IMR-90 (cell line): Measurements from ENCODE around the gene ADARB2. TPM values are rescaled to one million over a fixed set of nuclear protein-coding genes. Genes with fewer than 3 reads are reported as not detected.

Experiments
- ATAC-seq: fragments of 200-7000 bp; cut with Tn5 transposase; 2 replicates; pipeline ENCODE4 v1.9.1; 2020; ENCODE audit warnings: low read depth, mild to moderate bottlenecking, moderate library complexity
- BruUV-seq: library from RNA; stranded (reverse); fragments of 400-500 nt; replicated peaks from 2 replicates; lab custom pipeline; 2021; lab: Mats Ljungman, UMichigan
- CTCF ChIA-PET: fragments of 300-600 bp; formaldehyde crosslinking; extraction: SDS; loops from one replicate; lab custom pipeline; 2021; ENCODE audit warnings: antibody characterized with exemption; lab: Yijun Ruan, JAX
- POLR2A ChIA-PET: fragments of 300-600 bp; sonication (Branson Sonifier 250); formaldehyde crosslinking; loops from one replicate; lab custom pipeline; 2022; ENCODE audit warnings: antibody characterized with exemption; ENCODE audit not compliant: unreplicated experiment; lab: Charles Lee
- DNase-seq: peaks from one replicate; pipeline ENCODE4 v3.0.0; 2013
- H2AFZ ChIP-seq: replicated peaks from 2 replicates; pipeline ENCODE3; 2013; ENCODE audit warnings: low read length, mild to moderate bottlenecking; ENCODE audit not compliant: poor library complexity
- H2AK5ac ChIP-seq: 2 replicates; pipeline ENCODE4 v1.6.1; 2013; ENCODE audit warnings: low read depth, low read length, inconsistent platforms
- H2AK9ac ChIP-seq: replicated peaks from 2 replicates; pipeline ENCODE3; 2013; ENCODE audit warnings: mild to moderate bottlenecking, low read depth, low read length, moderate library complexity; ENCODE audit not compliant: poor library complexity
- H2BK120ac ChIP-seq: 2 replicates; pipeline ENCODE4 v1.6.1; 2013; ENCODE audit warnings: low read depth, low read length, inconsistent platforms
- H2BK15ac ChIP-seq: 3 replicates; pipeline ENCODE4 v1.6.1; 2013; ENCODE audit warnings: low read depth, low read length, inconsistent platforms
- H2BK20ac ChIP-seq: 2 replicates; pipeline ENCODE4 v1.6.1; 2013; ENCODE audit warnings: low read depth, mild to moderate bottlenecking, inconsistent platforms, low read length, moderate library complexity
- H2BK5ac ChIP-seq: 2 replicates; pipeline ENCODE4 v1.6.1; 2013; ENCODE audit warnings: mild to moderate bottlenecking, low read depth, low read length, inconsistent platforms; ENCODE audit not compliant: poor library complexity, severe bottlenecking
- H3K14ac ChIP-seq: replicated peaks from 2 replicates; pipeline ENCODE4 v1.6.1; 2013; ENCODE audit warnings: low read depth, low read length, inconsistent platforms
- H3K18ac ChIP-seq: 2 replicates; pipeline ENCODE4 v1.6.1; 2013; ENCODE audit warnings: low read depth, low read length, control low read depth
- H3K23ac ChIP-seq: 2 replicates; pipeline ENCODE4 v1.6.1; 2013; ENCODE audit warnings: low read depth, low read length, inconsistent platforms
- H3K27ac ChIP-seq: 2 replicates; pipeline ENCODE4 v1.5.1; 2013; ENCODE audit warnings: mild to moderate bottlenecking, control low read depth, low read length; ENCODE audit not compliant: insufficient read depth
- H3K27me3 ChIP-seq: 2 replicates; pipeline ENCODE4 v1.6.1; 2013; ENCODE audit warnings: low read length; ENCODE audit not compliant: control insufficient read depth, insufficient read depth
- H3K36me3 ChIP-seq: 2 replicates; pipeline ENCODE4 v1.6.1; 2013; ENCODE audit warnings: low read length, mixed read lengths; ENCODE audit not compliant: control insufficient read depth, insufficient read depth
- H3K4ac ChIP-seq: 2 replicates; pipeline ENCODE4 v1.6.1; 2013; ENCODE audit warnings: low read depth, low read length, inconsistent platforms
- H3K4me1 ChIP-seq: 2 replicates; pipeline ENCODE4 v1.6.1; 2013; ENCODE audit warnings: low read length, mixed read lengths; ENCODE audit not compliant: control insufficient read depth, insufficient read depth
- H3K4me2 ChIP-seq: 2 replicates; pipeline ENCODE4 v1.6.1; 2013; ENCODE audit warnings: low read depth, mild to moderate bottlenecking, control low read depth, low read length, moderate library complexity
- H3K4me3 ChIP-seq: 2 replicates; pipeline ENCODE4 v1.5.1; 2013; ENCODE audit warnings: low read depth, mild to moderate bottlenecking, control low read depth, low read length, moderate library complexity; ENCODE audit not compliant: insufficient read depth
- H3K56ac ChIP-seq: 2 replicates; pipeline ENCODE4 v1.6.1; 2013; ENCODE audit warnings: low read length, inconsistent platforms; ENCODE audit not compliant: insufficient read depth; ENCODE audit errors: extremely low read depth
- H3K79me1 ChIP-seq, 2 experiments: 2 replicates each; pipeline ENCODE4 v1.6.1; 2013; ENCODE audit warnings: low read length in 2 of 2, inconsistent platforms in 1 of 2, low read depth in 1 of 2
- H3K9ac ChIP-seq: 2 replicates; pipeline ENCODE4 v1.6.1; 2013; ENCODE audit warnings: low read depth, low read length, control low read depth
- H3K9me1 ChIP-seq: 2 replicates; pipeline ENCODE4 v1.6.1; 2013; ENCODE audit warnings: low read length, inconsistent platforms; ENCODE audit not compliant: insufficient read depth
- H3K9me3 ChIP-seq: 2 replicates; pipeline ENCODE4 v1.6.1; 2013; ENCODE audit warnings: low read length; ENCODE audit not compliant: control insufficient read depth, insufficient read depth
- H4K20me1 ChIP-seq: 2 replicates; pipeline ENCODE4 v1.6.1; 2013; ENCODE audit warnings: low read length, inconsistent platforms; ENCODE audit not compliant: insufficient read depth
- H4K5ac ChIP-seq: 2 replicates; pipeline ENCODE4 v1.6.1; 2013; ENCODE audit warnings: mild to moderate bottlenecking, low read depth, low read length, control low read depth
- H4K8ac ChIP-seq, 2 experiments: 2 replicates each; pipeline ENCODE4 v1.6.1; 2013; ENCODE audit warnings: low read depth in 2 of 2, low read length in 2 of 2, control low read depth in 1 of 2, inconsistent platforms in 1 of 2
- H4K91ac ChIP-seq: 2 replicates; pipeline ENCODE4 v1.6.1; 2013; ENCODE audit warnings: low read depth, low read length, inconsistent platforms; ENCODE audit not compliant: insufficient read depth
- FOS ChIP-seq: fragments of 150-350 bp; IDR thresholded peaks from 2 replicates; pipeline ENCODE4 v1.6.1; 2016; ENCODE audit warnings: low read depth, low read length
- MAFK ChIP-seq: IDR thresholded peaks from 2 replicates; pipeline ENCODE4 v1.6.1; 2012; ENCODE audit warnings: low read depth, low read length, improper control_type of control experiment
- MXI1 ChIP-seq: IDR thresholded peaks from 2 replicates; pipeline ENCODE4 v1.6.1; 2012; ENCODE audit warnings: low read depth, mild to moderate bottlenecking, low read length, moderate library complexity, borderline replicate concordance
- POLR2A ChIP-seq: IDR thresholded peaks from 2 replicates; pipeline ENCODE4 v1.6.1; 2012; ENCODE audit warnings: mild to moderate bottlenecking, low read depth, low read length
- WGBS, 2 experiments: methylation state at CpG; one replicate each; pipeline versions ENCODE4 v1.1.5 to v1.1.7; 2013; ENCODE audit warnings: missing lambda C conversion rate in 2 of 2; ENCODE audit not compliant: insufficient read length in 1 of 2; ENCODE audit errors: extremely low coverage in 2 of 2; 5-methylcytosine and 5-hydroxymethylcytosine counted together
- dilution Hi-C: fragments of 300-500 bp; cut with HindIII; formaldehyde crosslinking; loops from one replicate; pipeline ENCODE4 v1.14.3; 2018; ENCODE audit warnings: low sequenced_read_pairs; ENCODE audit not compliant: unreplicated experiment
- in situ Hi-C: fragments of 300-500 bp; cut with MboI; formaldehyde crosslinking; loops from 3 replicates; pipeline ENCODE4 v1.14.3; 2019; ENCODE audit warnings: low sequenced_read_pairs, inconsistent platforms, mixed read lengths
- intact Hi-C: fragments of 100-400 bp; cut with micrococcal nuclease; formaldehyde crosslinking; loops from 2 replicates; pipeline ENCODE4 v1.10.0; 2022
- polyA plus RNA-seq, 3 experiments: library from polyadenylated mRNA; depleted of rRNA; stranded (reverse); fragments of >200 nt; gene quantifications; 2 replicates each; pipeline ENCODE4 v1.2.3, GENCODE V29; 2012; ENCODE audit warnings: low replicate concordance in 1 of 3
- total RNA-seq: library from RNA; depleted of rRNA; stranded (reverse); fragments of >200 nt; gene quantifications from 2 replicates; pipeline ENCODE4 v1.2.3, GENCODE V29; 2012

ADARB2 gene
- total and polyA plus RNA-seq, 2 of the 4 experiments (the other 2 are of a cell fraction), result not detected

GRCh38 chr10:1747590-1748157 lies 10.3 kb upstream of the ADARB2 start:
- intact Hi-C loops (no loop called here), dilution Hi-C loops (no loop called here)

More at GRCh38 chr10:1747590-1748157, 10.3 kb upstream of the ADARB2 start:
- H3K27me3 ChIP-seq, result no peaks in the 10 kb centered on the region
- H2BK20ac ChIP-seq, result no peak overlapping the region
- WGBS, 2 experiments, result no CpG with 5 or more reads among the region's 5 CpGs
- DNase-seq (no peak), ATAC-seq (no peak)
- H2AFZ ChIP-seq, result no peak overlapping the region
- H3K4me1 ChIP-seq, result no peaks in the 10 kb centered on the region
- CTCF ChIA-PET, result no interaction called here
- H3K9ac ChIP-seq, result no peak overlapping the region
- POLR2A ChIA-PET, result no interaction called here
- H2BK120ac ChIP-seq, result no peak overlapping the region
- H3K9me3 ChIP-seq, result peaks cover 39% of the 10 kb centered on the region
- no peak overlapping the region for H2BK15ac ChIP-seq
- H3K79me1 ChIP-seq, result no peaks in the 10 kb centered on the region
- no peaks in the 10 kb centered on the region for H4K20me1 ChIP-seq
- no peak overlapping the region for H3K23ac ChIP-seq
- in situ Hi-C loops, result no loop called here
- H4K5ac ChIP-seq, result no peak overlapping the region
- no peaks in the 10 kb centered on the region for H3K36me3 ChIP-seq
- no peak overlapping the region for H3K14ac ChIP-seq
- no peak overlapping the region for H3K27ac ChIP-seq
- TF ChIP-seq FOS (no peak), POLR2A (no peak), MAFK (no peak), MXI1 (no peak)
- H2AK5ac ChIP-seq, result no peak overlapping the region
- BruUV-seq, result no TSS peak
- H3K9me1 ChIP-seq, result no peaks in the 10 kb centered on the region
- H3K56ac ChIP-seq, result no peak overlapping the region
- H3K18ac ChIP-seq, result no peak overlapping the region
- H3K4me3 ChIP-seq, result no peak overlapping the region
- H2AK9ac ChIP-seq, result no peak overlapping the region
- H4K8ac ChIP-seq, result no peak overlapping the region
- no peak overlapping the region for H3K4ac ChIP-seq
- H3K4me2 ChIP-seq, result no peak overlapping the region
- no peak overlapping the region for H4K91ac ChIP-seq
- H2BK5ac ChIP-seq, result no peak overlapping the region
